Measurements from ENCODE around the gene RHOD. TPM values are rescaled to one million over a fixed set of nuclear protein-coding genes. Genes with fewer than 3 reads are reported as not detected.

Gene RHOD
- total and polyA plus RNA-seq, 2 of the 8 experiments (the other 6 are each of a cell fraction or from before 2014, with no cell fraction given), result 12.1 to 17.6 TPM

DNA sequence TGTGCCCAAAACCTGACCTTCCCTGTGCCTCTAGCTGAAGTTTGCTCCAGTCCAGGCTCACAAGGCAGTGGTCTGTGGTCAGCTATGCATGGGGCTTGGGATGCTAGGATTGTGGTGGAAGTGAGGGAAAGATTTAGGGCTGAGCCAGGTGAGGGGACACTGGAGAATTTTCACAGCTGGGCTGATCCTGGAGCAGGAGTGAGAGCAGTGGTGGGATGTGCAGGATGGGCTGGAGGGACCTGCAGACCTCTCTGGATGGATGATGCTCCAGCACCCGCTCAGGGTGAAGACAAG lies 38.5 kb downstream of the RHOD start:
- Histone ChIP-seq H3K27ac (ENCODE audit: low read depth, low read length) (no peak overlapping the region), H3K18ac (ENCODE audit: extremely low read depth, low read length) (no peak overlapping the region), H2AK5ac (ENCODE audit: low read depth, low read length) (no peak overlapping the region), H4K8ac (ENCODE audit: extremely low read depth, insufficient read depth, low read length) (no peak overlapping the region; the same call in 1 of the 2 replicates), H2BK12ac (ENCODE audit: low read depth, low read length) (no peak overlapping the region; the same call in 1 of the 2 replicates), H3K23ac (ENCODE audit: insufficient read length) (no peak overlapping the region), H3K79me1 (ENCODE audit: low read depth, low read length) (no peaks in the 10 kb centered on the region), H4K20me1 (replicated peaks in 1 of 2; ENCODE audit: control insufficient read depth in 1 of 2, insufficient read depth in 2 of 2, low read length in 2 of 2) (no peaks in the 10 kb centered on the region), H4K5ac (ENCODE audit: insufficient read length, low read depth, low read length) (peak overlapping the region; percentile 39), H3K9me3 (ENCODE audit: insufficient read depth in 2 of 2, low read depth in 1 of 2, low read length in 1 of 2) (no peaks in the 10 kb centered on the region), H3K56ac (replicated peaks; ENCODE audit: insufficient read length, low read depth, low read length) (no peak overlapping the region), H3K4me3 (ENCODE audit: extremely low read depth in 1 of 4, insufficient read depth in 2 of 4, low read depth in 3 of 4, low read length in 4 of 4) (no peak overlapping the region), H2BK20ac (ENCODE audit: low read length) (no peak overlapping the region), H4K91ac (replicated peaks; ENCODE audit: insufficient read length, low read length) (no peak overlapping the region), H3K4me2 (ENCODE audit: insufficient read depth in 1 of 2, low read depth in 2 of 2, low read length in 2 of 2) (no peak overlapping the region), H2AFZ (ENCODE audit: low read length) (0 out of 2 replicates have a peak overlapping the region, but pooled peaks have one; percentile 9), H2BK15ac (ENCODE audit: low read length) (no peak overlapping the region), H3K4me1 (replicated peaks in 1 of 4; ENCODE audit: control insufficient read depth in 3 of 4, insufficient read depth in 4 of 4, low read length in 3 of 4) (peaks cover 0 to 3% (median 1%) of the 10 kb centered on the region in 4 experiments; a peak in 2 of 7 replicates), H3K23me2 (ENCODE audit: low read depth, low read length) (no peaks in the 10 kb centered on the region), H3K14ac (ENCODE audit: insufficient read length) (no peak overlapping the region), H2BK120ac (replicated peaks; ENCODE audit: low read depth, low read length) (no peak overlapping the region), H3K79me2 (ENCODE audit: control insufficient read depth in 1 of 2, insufficient read depth in 2 of 2, low read length in 2 of 2) (no peaks in the 10 kb centered on the region), H3K36me3 (ENCODE audit: control insufficient read depth in 2 of 4, insufficient read depth in 4 of 4, low read length in 3 of 4) (no peaks in the 10 kb centered on the region), H3K9ac (replicated peaks in 1 of 4; ENCODE audit: extremely low read depth in 1 of 4, low read depth in 3 of 4, low read length in 3 of 4) (no peak overlapping the region), H3K27me3 (replicated peaks in 1 of 4; ENCODE audit: control insufficient read depth in 3 of 4, extremely low read depth in 1 of 4, insufficient read depth in 3 of 4, low read length in 3 of 4) (no peaks in the 10 kb centered on the region), H2BK5ac (ENCODE audit: low read depth, low read length) (no peak overlapping the region), H3K4ac (replicated peaks; ENCODE audit: insufficient read length, low read depth, low read length) (no peak overlapping the region)
- 86% methylated on average over 1 of the region's 1 CpG; no CpG with 5 or more reads in 1 of the 2 experiments for WGBS, 2 experiments (ENCODE audit: extremely low coverage in 1 of 2, insufficient coverage in 1 of 2, insufficient read length in 1 of 2, insufficient replicate concordance in 2 of 2, low coverage in 1 of 2, low lambda C conversion rate in 2 of 2, missing lambda C conversion rate in 1 of 2)
- CTCF ChIA-PET (ENCODE audit: partially characterized antibody), result interaction anchor here (0.6 to 4.3 kb wide), 21 partner anchors 10 to 252 kb away, joined by 3 to 18 read pairs (median 4); partner anchors contain the start of gene KDM2A
- FAIRE-seq (no peak), DNase-seq (ENCODE audit: low read depth in 1 of 2, low spot score in 2 of 2) (no peak)
- POLR2A ChIA-PET (ENCODE audit: partially characterized antibody), result interaction anchor here (0.8 to 1.9 kb wide), 4 partner anchors 11 to 176 kb away, joined by 3 to 5 read pairs (median 3); partner anchors contain the start of gene KDM2A
- TF ChIP-seq RNF2 (IDR thresholded peaks at IDR 0.05; ENCODE audit: borderline replicate concordance, low read depth, low read length, missing control alignments, poor library complexity, severe bottlenecking) (no peak), RFX5 (IDR thresholded peaks at IDR 0.05; ENCODE audit: borderline replicate concordance, low read depth, low read length) (no peak), POU5F1 (IDR thresholded peaks at IDR 0.05; ENCODE audit: low read depth, low read length) (no peak)

Measured in H1 (cell line).